NCI-H2171 treated with DMSO at 0.1 percent for 48 hours (cell line): ENCODE measurements around the gene TIMMDC1.

Experiments
- DNase-seq: peaks from one replicate; lab custom pipeline; 2025; lab: John Stamatoyannopoulos, UW

The TIMMDC1 gene

DNA sequence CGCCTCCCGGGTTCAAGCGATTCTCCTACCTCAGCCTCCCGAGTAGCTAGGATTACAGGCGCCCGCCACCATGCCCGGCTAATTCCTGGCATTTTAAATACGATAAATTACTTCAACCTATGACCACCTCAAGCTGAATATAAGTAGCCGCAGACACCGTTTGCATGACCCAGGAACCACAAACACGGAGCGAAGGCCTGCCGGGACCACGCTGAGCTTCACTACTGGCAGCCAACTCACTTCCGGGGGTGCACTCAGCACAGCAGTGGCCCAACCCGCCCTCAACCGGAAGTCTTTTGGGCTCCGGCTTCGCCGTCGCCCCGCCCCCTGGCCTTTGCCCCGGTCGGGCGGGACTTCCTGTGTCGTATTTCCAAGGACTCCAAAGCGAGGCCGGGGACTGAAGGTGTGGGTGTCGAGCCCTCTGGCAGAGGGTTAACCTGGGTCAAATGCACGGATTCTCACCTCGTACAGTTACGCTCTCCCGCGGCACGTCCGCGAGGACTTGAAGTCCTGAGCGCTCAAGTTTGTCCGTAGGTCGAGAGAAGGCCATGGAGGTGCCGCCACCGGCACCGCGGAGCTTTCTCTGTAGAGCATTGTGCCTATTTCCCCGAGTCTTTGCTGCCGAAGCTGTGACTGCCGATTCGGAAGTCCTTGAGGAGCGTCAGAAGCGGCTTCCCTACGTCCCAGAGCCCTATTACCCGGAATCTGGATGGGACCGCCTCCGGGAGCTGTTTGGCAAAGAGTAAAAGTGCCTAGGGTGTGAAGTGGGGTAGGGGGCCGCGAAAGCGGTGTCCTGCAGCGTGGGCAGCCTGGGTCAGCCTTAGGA, at the start of gene TIMMDC1:
Gene TIMMDC1, plus strand, starts transcription at position 362 of the 826 bp plus-strand sequence. Its CDS starts 187 bp downstream, at position 549.
- DNase-seq = peak; percentile 98

DNA sequence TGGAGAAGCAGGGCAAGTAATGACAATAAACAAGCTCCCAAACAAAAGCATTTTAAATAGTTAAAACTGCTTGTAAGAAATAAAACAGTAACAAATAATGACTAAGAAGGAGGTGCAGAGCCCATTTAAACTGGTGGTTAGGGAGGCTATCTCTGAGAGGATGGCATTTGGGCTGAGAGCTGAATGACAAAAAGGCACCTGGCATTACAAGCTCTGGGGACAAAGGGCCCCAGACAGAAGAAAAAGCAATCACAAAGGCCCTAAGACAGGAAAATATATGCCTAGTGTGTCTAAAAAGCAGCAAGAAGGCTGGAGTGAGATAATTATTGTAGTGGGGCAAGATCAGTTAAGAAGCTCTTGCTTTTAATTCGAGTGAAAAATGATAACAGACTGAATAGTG, 44.5 kb upstream of the TIMMDC1 start:
- DNase-seq = no peak

- DNase-seq = no peak
Observed at GRCh38 chr3:119456469-119456868, 41.9 kb upstream of the TIMMDC1 start.

- no peak for DNase-seq
Observed at GRCh38 chr3:119457246-119457645, 41.1 kb upstream of the TIMMDC1 start.

- DNase-seq = peak; percentile 98
Observed at GRCh38 chr3:119463171-119464169, 34.9 kb upstream of the TIMMDC1 start, which contains the start of gene TMEM39A. Gene TMEM39A (minus strand): TSS chr3:119463615. CDS start chr3:119462074, 1,541 bp downstream.

DNA sequence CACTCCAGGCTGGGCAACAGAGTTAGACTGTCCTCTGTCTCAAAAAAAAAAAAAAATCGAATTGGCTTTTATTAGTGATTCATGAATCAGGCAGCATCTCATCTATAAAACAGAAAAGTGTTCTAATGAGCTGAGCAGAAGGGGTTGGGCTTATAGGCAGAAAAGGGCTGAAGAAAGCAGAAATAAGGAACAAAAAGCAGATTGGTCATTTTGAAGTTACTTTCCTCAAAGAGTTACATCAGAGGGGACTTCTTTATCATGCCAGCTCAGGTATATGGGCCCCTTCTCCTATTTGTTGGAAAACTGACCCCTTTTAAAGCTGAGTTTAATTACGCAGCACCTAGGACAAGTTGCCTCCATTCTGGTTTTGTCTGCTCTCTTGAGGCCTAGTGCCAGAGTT, 30.3 kb upstream of the TIMMDC1 start:
- DNase-seq = no peak

DNA sequence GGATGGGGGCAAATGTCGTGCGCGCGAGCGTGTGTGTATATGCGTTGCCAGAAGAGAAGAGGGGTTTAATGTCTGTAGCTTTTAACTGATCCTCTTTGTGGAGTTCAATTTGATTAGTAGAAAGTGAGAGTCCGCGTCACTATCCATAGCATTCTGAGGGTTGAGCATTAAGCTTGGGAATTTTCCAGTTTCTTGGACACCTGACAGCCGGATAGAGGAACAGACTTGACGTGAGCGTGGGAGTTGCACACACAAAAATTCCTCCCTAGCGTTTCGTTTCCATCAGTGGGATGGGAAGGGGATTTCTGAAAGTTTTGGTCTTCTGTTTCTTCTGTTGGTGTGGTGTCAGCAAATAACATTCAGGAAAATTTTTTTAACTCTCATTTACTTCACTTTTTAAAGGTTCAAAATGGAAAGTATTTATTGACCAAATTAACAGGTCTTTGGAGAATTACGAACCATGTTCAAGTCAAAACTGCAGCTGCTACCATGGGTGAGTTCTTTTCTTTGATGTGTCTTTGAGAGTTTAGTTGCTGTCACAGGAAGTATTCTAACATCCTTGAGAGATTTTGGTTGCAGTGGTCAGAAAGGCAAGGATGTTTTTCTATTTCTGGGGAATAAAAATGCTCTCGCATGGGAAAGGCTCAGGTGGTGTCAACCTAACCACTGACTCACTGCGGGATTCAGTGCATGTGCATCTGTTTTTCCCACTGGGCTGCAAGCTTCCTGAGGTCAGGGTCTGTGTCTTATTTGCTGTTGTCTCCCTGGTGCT, 28.7 kb upstream of the TIMMDC1 start:
- no peak for DNase-seq

- no peak for DNase-seq
Observed at GRCh38 chr3:119470866-119471265, 27.5 kb upstream of the TIMMDC1 start.

GRCh38 chr3:119481079-119481478, 17.3 kb upstream of the TIMMDC1 start:
- DNase-seq = no peak

- no peak for DNase-seq
Observed at GRCh38 chr3:119483101-119483500, 15.2 kb upstream of the TIMMDC1 start.

GRCh38 chr3:119485563-119485962, 12.8 kb upstream of the TIMMDC1 start:
- no peak for DNase-seq

DNA sequence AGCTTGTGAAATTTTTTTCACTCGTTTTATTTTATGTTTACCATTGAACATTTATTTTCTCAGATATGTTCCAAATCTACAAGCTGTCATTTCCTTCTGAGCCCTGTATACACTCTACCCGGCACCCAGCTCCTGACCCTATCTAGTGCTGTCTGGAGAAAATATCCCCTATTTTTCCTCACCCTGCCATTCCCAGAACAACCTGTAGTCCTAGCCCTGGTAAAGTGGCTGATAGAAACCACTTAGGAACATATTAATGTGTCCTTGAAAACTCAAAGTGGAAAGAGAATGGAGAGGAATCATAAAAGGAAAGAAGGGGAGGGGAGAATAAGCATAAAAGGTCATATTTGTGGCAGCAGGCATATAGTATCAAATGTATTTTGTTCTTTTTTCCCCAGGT, 8.2 kb upstream of the TIMMDC1 start:
- DNase-seq = no peak

- DNase-seq = no peak
Observed at GRCh38 chr3:119492128-119492527, 6.2 kb upstream of the TIMMDC1 start.

GRCh38 chr3:119492810-119493209, 5.5 kb upstream of the TIMMDC1 start:
- DNase-seq = no peak

- DNase-seq = no peak
Observed at GRCh38 chr3:119494597-119494996, 3.8 kb upstream of the TIMMDC1 start.

DNA sequence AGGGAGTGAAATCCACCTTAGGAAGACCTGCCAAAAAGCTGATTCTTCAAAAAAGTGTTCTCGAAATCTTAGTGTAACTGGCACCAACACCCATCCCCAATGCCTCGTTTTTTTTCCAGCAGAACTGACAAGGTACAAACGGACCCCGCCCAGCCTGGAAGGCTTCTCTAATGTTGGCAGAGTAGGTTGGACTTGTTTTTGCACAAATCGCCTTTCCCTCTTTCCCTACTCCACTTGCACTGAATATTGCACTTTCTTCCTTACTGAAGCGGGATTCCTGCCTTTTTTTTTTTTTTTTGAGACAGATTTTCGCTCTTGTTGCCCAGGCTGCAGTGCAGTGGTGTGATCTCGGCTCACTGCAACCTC, 544 bp upstream of the TIMMDC1 start:
- no peak for DNase-seq

- DNase-seq = no peak
Observed at GRCh38 chr3:119500265-119500664, 1.9 kb downstream of the TIMMDC1 start.

DNA sequence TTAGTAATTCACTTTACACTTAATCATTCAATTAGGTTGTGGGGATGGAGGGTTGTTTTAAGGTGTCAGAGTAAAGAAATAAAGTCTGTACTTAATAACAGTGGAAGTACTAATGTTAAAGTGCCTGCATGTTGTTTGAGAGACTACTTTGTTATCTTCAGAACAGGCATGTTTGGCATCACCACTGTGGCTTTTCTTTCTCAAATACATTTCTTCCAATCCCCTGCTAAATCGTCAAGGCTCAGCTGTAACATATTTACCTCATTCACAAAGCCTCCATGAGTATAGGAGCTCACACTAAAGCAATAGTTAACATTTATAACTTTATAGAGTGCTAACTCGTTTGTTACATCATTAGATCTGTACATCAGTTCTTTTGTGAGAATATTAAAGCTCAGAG, 2.6 kb downstream of the TIMMDC1 start:
- no peak for DNase-seq

DNA sequence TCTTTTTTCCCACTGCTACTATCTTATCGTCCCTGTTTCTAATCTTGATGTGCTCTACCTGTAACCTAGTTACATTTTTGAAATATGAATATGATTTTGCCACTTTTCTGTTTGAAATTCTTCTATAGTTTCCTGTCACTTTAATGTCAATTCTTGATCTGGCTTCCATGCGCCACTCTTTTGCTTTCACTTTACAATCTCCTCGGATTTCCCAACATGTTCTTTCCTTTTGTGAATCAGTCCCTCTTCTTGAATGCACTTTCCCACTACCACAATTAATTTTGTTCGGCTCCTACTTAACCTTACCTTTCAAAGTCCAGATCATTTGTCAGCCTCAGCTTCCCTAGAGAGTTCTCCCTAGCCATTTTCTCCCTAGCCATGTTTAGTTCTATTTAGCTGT, 8.3 kb downstream of the TIMMDC1 start:
- no peak for DNase-seq

DNA sequence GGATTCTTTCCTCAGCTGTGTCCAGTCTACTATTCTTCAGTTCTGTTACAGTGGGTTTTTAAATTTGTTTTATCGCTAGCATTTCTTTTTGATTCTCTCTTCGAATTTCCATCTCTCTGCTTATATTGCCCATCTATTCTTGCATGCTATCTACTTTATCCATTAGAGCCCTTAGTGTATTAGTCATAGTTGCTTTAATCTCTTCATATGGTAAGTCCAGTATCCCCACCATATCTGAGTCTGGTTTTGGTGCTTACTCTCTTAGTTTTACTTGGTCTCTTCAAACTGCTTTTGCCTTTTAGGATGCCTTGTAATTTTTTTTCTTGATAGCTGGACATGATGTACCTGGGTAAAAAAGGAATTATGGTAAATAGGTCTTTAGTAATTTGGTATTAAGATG, 9.1 kb downstream of the TIMMDC1 start:
- DNase-seq = no peak

- DNase-seq = no peak
Observed at GRCh38 chr3:119508172-119508845, 10.0 kb downstream of the TIMMDC1 start.
